WTC11 (cell line): ENCODE results near the gene SNRPD3.

ENCODE experiments used
- ETV6 ChIP-seq: sonication (generic); formaldehyde crosslinking; IDR thresholded peaks from 2 replicates; pipeline ENCODE4 v1.8.1; 2022; ENCODE audit warnings: mild to moderate bottlenecking, missing genetic modification reagents
- TCF7 ChIP-seq: sonication (generic); formaldehyde crosslinking; IDR thresholded peaks from 2 replicates; pipeline ENCODE4 v1.8.0; 2022; ENCODE audit warnings: mild to moderate bottlenecking, low read depth, missing genetic modification reagents, moderate library complexity
- TF ChIP-seq, protein P1 (sequence below): fragments of 200-600 bp; IDR thresholded peaks from 2 replicates; pipeline ENCODE4 v1.8.0; 2022; ENCODE audit warnings: antibody characterized with exemption

DNA sequence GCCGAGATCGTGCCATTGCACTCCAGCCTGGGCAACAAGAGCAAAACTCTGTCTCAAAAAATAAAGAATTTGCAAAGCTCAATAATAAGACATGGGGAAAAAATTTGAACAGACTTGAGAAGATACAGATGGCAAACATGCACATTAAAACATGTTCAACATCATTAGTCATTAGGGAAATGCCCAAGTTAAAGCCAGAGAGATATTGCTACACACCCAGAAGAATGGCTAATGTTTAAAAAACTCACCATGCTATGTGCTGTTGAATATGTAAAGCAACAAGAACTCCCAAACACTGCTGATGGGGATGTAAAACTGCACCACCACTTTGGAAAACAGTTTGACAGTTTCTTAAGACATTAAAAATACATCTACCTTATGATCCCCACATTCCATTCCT, 24.5 kb downstream of the SNRPD3 start:
- TF ChIP-seq, protein P1, sequence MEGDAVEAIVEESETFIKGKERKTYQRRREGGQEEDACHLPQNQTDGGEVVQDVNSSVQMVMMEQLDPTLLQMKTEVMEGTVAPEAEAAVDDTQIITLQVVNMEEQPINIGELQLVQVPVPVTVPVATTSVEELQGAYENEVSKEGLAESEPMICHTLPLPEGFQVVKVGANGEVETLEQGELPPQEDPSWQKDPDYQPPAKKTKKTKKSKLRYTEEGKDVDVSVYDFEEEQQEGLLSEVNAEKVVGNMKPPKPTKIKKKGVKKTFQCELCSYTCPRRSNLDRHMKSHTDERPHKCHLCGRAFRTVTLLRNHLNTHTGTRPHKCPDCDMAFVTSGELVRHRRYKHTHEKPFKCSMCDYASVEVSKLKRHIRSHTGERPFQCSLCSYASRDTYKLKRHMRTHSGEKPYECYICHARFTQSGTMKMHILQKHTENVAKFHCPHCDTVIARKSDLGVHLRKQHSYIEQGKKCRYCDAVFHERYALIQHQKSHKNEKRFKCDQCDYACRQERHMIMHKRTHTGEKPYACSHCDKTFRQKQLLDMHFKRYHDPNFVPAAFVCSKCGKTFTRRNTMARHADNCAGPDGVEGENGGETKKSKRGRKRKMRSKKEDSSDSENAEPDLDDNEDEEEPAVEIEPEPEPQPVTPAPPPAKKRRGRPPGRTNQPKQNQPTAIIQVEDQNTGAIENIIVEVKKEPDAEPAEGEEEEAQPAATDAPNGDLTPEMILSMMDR, result no peak
- TF ChIP-seq TCF7 (CRISPR knock-in tag) (no peak), ETV6 (CRISPR knock-in tag) (no peak)
